Body of pancreas (tissue), 4 donors: ENCODE data around the gene C11orf71. TPM values are rescaled to one million over a fixed set of nuclear protein-coding genes. Genes with fewer than 3 reads are reported as not detected.

Source experiments
- ATAC-seq: fragments of 150-250 bp; one replicate; pipeline ENCODE4 v1.9.1; 2016
- DNase-seq, 4 donors: peaks; one replicate each; pipeline ENCODE4 v3.0.0-alpha.2; 2019
- H3K27ac ChIP-seq, 4 donors: fragments of 200-600 bp; sonication (generic); 1 replicate in 3 of 4; 2 replicates in 1 of 4; pipeline versions ENCODE4 v1.5.1 to v1.6.1; 2016 to 2019; ENCODE audit warnings: mild to moderate bottlenecking in 1 of 4, mixed read lengths in 1 of 4, moderate library complexity in 1 of 4
- H3K27me3 ChIP-seq, 2 donors: fragments of 200-600 bp; sonication (generic); one replicate each; pipeline ENCODE4 v1.6.0; 2016; ENCODE audit warnings: mild to moderate bottlenecking in 1 of 2
- H3K36me3 ChIP-seq, 2 donors: fragments of 200-600 bp; sonication (generic); replicated peaks in 1 of 2; 2 replicates each; pipeline ENCODE4 v1.5.1; 2016; ENCODE audit warnings: low read depth in 2 of 2; ENCODE audit not compliant: insufficient read depth in 1 of 2
- H3K4me1 ChIP-seq: fragments of 200-600 bp; sonication (generic); one replicate; pipeline ENCODE4 v1.6.0; 2016
- H3K4me3 ChIP-seq, 2 donors: fragments of 200-600 bp; sonication (generic); 1 replicate in 1 of 2; 2 replicates in 1 of 2; pipeline ENCODE4 v1.5.1; 2016 to 2019
- H3K9me3 ChIP-seq, 3 donors: fragments of 200-600 bp; sonication (generic); 1 replicate in 2 of 3; 2 replicates in 1 of 3; pipeline ENCODE4 v1.5.1; 2016
- CTCF ChIP-seq, 7 experiments: fragments of 450-650 bp in 4 of 7; fragments of 200-600 bp in 3 of 7; sonication (generic) in 3 of 7; IDR thresholded peaks; one replicate each; pipeline ENCODE4 v1.5.1; 2016 to 2019; ENCODE audit warnings: antibody characterized with exemption in 7 of 7
- POLR2A ChIP-seq, 3 donors: fragments of 450-650 bp; IDR thresholded peaks; one replicate each; pipeline ENCODE4 v1.6.1; 2016; ENCODE audit warnings: antibody characterized with exemption in 3 of 3, mild to moderate bottlenecking in 2 of 3
- WGBS, 2 donors: methylation state at CpG; one replicate each; pipeline ENCODE4 v1.1.5; 2017; 5-methylcytosine and 5-hydroxymethylcytosine counted together
- intact Hi-C: fragments of 100-400 bp; cut with DNase I; formaldehyde crosslinking; loops from one replicate; pipeline ENCODE4 v1.15.1; 2023
- total RNA-seq, 2 donors: library from RNA; depleted of rRNA; stranded (reverse); fragments of >200 nt; gene quantifications; one replicate each; pipeline ENCODE4 v1.1.0, GENCODE V29; 2016

The C11orf71 gene
- 1 to 10 TPM; 5.4 to 8.2 TPM for total RNA-seq

- 0 to 1% methylated on average over 27 to 65 of the region's 65 CpGs for WGBS, 2 donors
- Histone ChIP-seq H3K36me3 (no peaks in the 10 kb centered on the region), H3K9me3 (peaks cover 0 to 3% (median 0%) of the 10 kb centered on the region in 3 donors), H3K27ac (peak within 1 kb of the TSS; percentile 96 to 99 (median 98)), H3K27me3 (no peaks in the 10 kb centered on the region), H3K4me1 (peaks cover 31% of the 10 kb centered on the region), H3K4me3 (peak within 1 kb of the TSS; percentile 49 to 75)
- ATAC-seq (peak; percentile 97), DNase-seq (peak; percentile 97 to 98 (median 98))
- TF ChIP-seq CTCF (IDR thresholded peaks at IDR 0.05) (peak in 1 of 7 experiments; percentile 5), POLR2A (IDR thresholded peaks at IDR 0.05) (peak; percentile 97 to 99 (median 99))
- intact Hi-C loops = no loop called here
Measured at GRCh38 chr11:114400216-114400914, at the start of gene C11orf71, which contains the start of gene RBM7. C11orf71 (minus strand) TSS chr11:114400511; CDS start chr11:114400331, 180 bp downstream. RBM7 (plus strand) TSS chr11:114400666; CDS start chr11:114400672, 6 bp downstream.

- TF ChIP-seq CTCF (IDR thresholded peaks at IDR 0.05) = no peak
- TF ChIP-seq POLR2A (IDR thresholded peaks at IDR 0.05) = no peak
- intact Hi-C loops = no loop called here
- Histone ChIP-seq H3K4me1 (no peaks in the 10 kb centered on the region), H3K36me3 (peaks cover 0 to 8% of the 10 kb centered on the region in 2 donors), H3K27me3 (no peaks in the 10 kb centered on the region), H3K4me3 (no peak overlapping the region), H3K27ac (no peak overlapping the region), H3K9me3 (no peaks in the 10 kb centered on the region)
- ATAC-seq (no peak), DNase-seq (no peak)
- 76 to 77% methylated on average over 6 of the region's 6 CpGs for WGBS, 2 donors
Measured at GRCh38 chr11:114449845-114450244, 49.5 kb upstream of the C11orf71 start.

- no peaks in the 10 kb centered on the region for H3K4me1 ChIP-seq
- H3K36me3 ChIP-seq = peaks cover 0 to 8% of the 10 kb centered on the region in 2 donors
- intact Hi-C loops = no loop called here
- H3K4me3 ChIP-seq = no peak overlapping the region
- H3K27me3 ChIP-seq = no peaks in the 10 kb centered on the region
- ATAC-seq (no peak), DNase-seq (no peak)
- H3K27ac ChIP-seq = no peak overlapping the region
- TF ChIP-seq CTCF (IDR thresholded peaks at IDR 0.05) (no peak), POLR2A (IDR thresholded peaks at IDR 0.05) (no peak)
- no peaks in the 10 kb centered on the region for H3K9me3 ChIP-seq
- 81 to 85% methylated on average over 2 of the region's 2 CpGs for WGBS, 2 donors
Measured at GRCh38 chr11:114448749-114449482, 48.6 kb upstream of the C11orf71 start.

GRCh38 chr11:114447892-114448291 lies 47.6 kb upstream of the C11orf71 start:
- 69 to 79% methylated on average over 3 of the region's 3 CpGs for WGBS, 2 donors
- intact Hi-C loops = no loop called here
- Histone ChIP-seq H3K27ac (no peak overlapping the region), H3K36me3 (peaks cover 0 to 8% of the 10 kb centered on the region in 2 donors), H3K4me1 (no peaks in the 10 kb centered on the region), H3K4me3 (no peak overlapping the region), H3K9me3 (no peaks in the 10 kb centered on the region), H3K27me3 (no peaks in the 10 kb centered on the region)
- no peak for TF ChIP-seq POLR2A (IDR thresholded peaks at IDR 0.05)
- TF ChIP-seq CTCF (IDR thresholded peaks at IDR 0.05) = no peak
- ATAC-seq (no peak), DNase-seq (no peak)
